PFSK-1 (cell line): Measurements from ENCODE around the gene MAP2K5.

Experiments used
- FOXP2 ChIP-seq: optimal IDR thresholded peaks from 2 replicates; pipeline ENCODE3; 2011; ENCODE audit warnings: borderline replicate concordance, control low read depth, inconsistent platforms; ENCODE audit not compliant: insufficient read depth; ENCODE audit errors: extremely low read length, extremely low read depth
- POLR2AphosphoS5 ChIP-seq: IDR thresholded peaks from 2 replicates; pipeline ENCODE4 v1.6.1; 2012; ENCODE audit warnings: low read depth, mild to moderate bottlenecking, control low read depth, low read length, moderate library complexity
- SIN3A ChIP-seq: IDR thresholded peaks from 2 replicates; pipeline ENCODE4 v1.6.1; 2012; ENCODE audit warnings: mild to moderate bottlenecking, low read length, moderate library complexity, borderline replicate concordance; ENCODE audit not compliant: insufficient read depth
- TAF1 ChIP-seq: IDR thresholded peaks from 2 replicates; pipeline ENCODE4 v1.6.1; 2012; ENCODE audit warnings: low read length, control low read depth, borderline replicate concordance; ENCODE audit not compliant: insufficient read depth
- TF ChIP-seq, protein P1 (sequence below), 2 experiments: IDR thresholded peaks; 2 replicates each; pipeline versions ENCODE4 v1.6.1 to v1.8.0; 2011 to 2012; ENCODE audit warnings: low read depth in 2 of 2, low read length in 2 of 2, control low read depth in 1 of 2, inconsistent platforms in 1 of 2, mild to moderate bottlenecking in 1 of 2, moderate library complexity in 1 of 2; ENCODE audit not compliant: insufficient read depth in 1 of 2

The MAP2K5 gene

DNA sequence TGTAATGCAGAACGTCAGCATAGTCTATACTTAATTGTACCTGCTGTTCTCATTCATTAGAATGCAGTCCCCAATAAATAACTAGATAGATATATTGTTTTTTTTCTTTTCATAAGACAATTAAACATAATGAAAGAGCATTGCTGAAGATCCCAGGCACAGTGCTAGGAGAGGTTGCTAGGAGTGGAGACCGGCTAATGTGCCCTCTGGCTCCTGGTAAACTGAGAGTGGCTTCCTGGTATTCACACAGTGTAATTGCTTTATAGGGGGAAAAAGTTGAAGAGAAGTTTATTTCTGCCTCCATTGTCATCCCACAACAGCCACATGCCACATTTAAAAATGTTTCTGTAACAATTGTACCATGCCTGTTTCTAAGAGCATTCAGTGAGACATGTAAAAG is 135.6 kb downstream of the MAP2K5 start:
- no peak for TF ChIP-seq SIN3A
- TF ChIP-seq TAF1, result no peak
- no peak for TF ChIP-seq POLR2AphosphoS5
- TF ChIP-seq FOXP2, result no peak
- TF ChIP-seq, protein P1, sequence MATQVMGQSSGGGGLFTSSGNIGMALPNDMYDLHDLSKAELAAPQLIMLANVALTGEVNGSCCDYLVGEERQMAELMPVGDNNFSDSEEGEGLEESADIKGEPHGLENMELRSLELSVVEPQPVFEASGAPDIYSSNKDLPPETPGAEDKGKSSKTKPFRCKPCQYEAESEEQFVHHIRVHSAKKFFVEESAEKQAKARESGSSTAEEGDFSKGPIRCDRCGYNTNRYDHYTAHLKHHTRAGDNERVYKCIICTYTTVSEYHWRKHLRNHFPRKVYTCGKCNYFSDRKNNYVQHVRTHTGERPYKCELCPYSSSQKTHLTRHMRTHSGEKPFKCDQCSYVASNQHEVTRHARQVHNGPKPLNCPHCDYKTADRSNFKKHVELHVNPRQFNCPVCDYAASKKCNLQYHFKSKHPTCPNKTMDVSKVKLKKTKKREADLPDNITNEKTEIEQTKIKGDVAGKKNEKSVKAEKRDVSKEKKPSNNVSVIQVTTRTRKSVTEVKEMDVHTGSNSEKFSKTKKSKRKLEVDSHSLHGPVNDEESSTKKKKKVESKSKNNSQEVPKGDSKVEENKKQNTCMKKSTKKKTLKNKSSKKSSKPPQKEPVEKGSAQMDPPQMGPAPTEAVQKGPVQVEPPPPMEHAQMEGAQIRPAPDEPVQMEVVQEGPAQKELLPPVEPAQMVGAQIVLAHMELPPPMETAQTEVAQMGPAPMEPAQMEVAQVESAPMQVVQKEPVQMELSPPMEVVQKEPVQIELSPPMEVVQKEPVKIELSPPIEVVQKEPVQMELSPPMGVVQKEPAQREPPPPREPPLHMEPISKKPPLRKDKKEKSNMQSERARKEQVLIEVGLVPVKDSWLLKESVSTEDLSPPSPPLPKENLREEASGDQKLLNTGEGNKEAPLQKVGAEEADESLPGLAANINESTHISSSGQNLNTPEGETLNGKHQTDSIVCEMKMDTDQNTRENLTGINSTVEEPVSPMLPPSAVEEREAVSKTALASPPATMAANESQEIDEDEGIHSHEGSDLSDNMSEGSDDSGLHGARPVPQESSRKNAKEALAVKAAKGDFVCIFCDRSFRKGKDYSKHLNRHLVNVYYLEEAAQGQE (IDR thresholded peaks at IDR 0.05; ENCODE audit: insufficient read depth in 1 of 2, low read depth in 2 of 2, low read length in 2 of 2), result no peak

DNA sequence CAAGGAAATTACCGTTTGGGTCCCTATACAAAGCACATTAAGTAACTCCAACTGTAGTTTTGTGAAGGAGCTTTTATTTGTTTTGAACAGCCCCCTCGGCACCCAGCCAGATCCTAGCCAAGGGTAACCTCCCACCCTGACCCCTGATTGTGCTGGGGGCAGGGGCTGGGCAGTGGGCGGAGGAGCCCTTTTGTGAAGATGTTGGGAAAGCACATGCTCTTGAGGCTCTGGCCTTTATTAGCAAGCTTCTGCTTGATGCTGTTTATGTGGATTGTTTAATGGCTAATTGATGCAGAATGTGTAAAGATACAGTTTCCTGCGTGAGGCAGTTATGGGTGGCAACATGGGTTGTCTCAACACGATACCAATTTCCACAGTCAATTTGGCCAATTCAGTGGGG is 136.5 kb downstream of the MAP2K5 start:
- TF ChIP-seq, protein P1 (IDR thresholded peaks at IDR 0.05; ENCODE audit: insufficient read depth in 1 of 2, low read depth in 2 of 2, low read length in 2 of 2), result no peak
- TF ChIP-seq FOXP2, result no peak
- no peak for TF ChIP-seq SIN3A
- TF ChIP-seq TAF1, result no peak
- TF ChIP-seq POLR2AphosphoS5, result no peak

DNA sequence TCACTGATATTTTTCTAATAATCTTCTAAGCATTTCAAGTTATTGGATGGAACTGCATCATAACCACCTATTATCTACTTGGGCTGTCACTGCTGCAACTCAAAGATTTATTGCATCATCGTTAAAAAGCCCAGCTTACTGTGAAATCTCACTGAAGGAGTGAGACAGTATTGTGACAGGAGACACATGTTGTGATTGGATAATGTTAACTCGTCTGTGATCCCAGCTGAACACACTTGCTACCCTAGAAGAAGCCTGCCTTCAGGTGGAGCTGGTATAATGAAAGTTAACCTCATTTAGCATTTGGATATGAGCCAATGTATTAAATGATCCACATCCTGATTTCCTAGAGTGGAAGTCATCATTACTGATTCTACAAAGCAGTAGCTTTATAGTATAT is 138.1 kb downstream of the MAP2K5 start:
- no peak for TF ChIP-seq TAF1
- TF ChIP-seq SIN3A, result no peak
- TF ChIP-seq, protein P1 (IDR thresholded peaks at IDR 0.05; ENCODE audit: insufficient read depth in 1 of 2, low read depth in 2 of 2, low read length in 2 of 2), result no peak
- no peak for TF ChIP-seq FOXP2
- TF ChIP-seq POLR2AphosphoS5, result no peak

DNA sequence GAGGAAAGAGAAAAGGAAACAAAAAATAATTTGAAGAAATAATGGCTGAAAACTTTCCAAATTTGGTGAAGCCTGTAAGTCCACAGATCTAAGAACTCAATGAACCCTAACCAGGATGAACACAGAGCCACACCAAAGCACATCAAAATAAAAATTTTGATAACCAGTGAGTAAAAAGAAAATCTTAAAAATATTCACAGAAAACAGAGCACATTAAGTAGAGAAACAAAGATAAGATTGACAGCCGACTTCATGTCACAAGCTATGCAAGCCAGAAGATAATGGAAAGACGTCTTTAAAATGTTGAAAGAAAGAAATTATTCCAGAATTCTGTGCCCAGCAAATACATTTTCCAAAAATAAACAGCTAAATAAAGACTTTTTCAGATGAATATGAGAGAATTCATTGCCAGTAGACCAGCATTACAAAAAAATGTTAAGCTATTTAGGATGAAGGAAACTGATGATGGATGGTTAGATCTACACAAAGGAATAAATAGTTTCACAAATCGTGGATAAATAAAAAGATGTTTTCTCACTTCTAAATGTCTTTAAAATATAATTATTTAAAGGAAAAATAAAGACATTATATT is 142.6 kb downstream of the MAP2K5 start:
- TF ChIP-seq FOXP2 (no peak), SIN3A (no peak), TAF1 (no peak), POLR2AphosphoS5 (no peak)
- TF ChIP-seq, protein P1 (IDR thresholded peaks at IDR 0.05; ENCODE audit: insufficient read depth in 1 of 2, low read depth in 2 of 2, low read length in 2 of 2), result no peak
